NCI-H446 (cell line): ENCODE data around the gene ANKRD42.
"Not testable (repeated sequence)": the region's sequence is repeated elsewhere in the genome, so short reads cannot be mapped to it uniquely, and the experiment has no call there.

ENCODE experiments used
- DNase-seq, 2 experiments: peaks; one replicate each; lab custom pipeline; 2025; lab: John Stamatoyannopoulos, UW

The ANKRD42 gene

GRCh38 chr11:83172551-83172950, 21.0 kb upstream of the ANKRD42 start:
- no peak for DNase-seq

GRCh38 chr11:83174008-83174407, 19.5 kb upstream of the ANKRD42 start:
- no peak for DNase-seq

DNA sequence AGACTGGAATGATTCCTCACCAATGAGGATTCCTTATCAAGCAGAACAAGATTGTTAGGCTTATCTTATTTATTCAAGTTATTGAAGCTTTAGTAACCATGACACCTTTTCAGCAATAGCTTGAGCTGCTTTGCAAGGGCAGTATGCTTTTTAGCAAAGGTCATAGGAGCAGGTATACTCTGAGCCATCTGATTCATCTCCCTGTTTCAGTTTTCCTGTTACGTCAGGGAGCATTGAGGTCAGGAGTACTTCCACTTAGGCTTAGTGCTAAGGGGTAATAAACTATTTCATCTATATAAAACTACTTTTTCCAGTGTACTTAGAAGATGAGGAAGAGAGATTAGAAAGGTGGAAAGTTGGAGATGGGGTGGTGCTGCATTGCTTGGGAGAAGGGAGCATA, 17.7 kb upstream of the ANKRD42 start:
- no peak for DNase-seq

- no peak for DNase-seq
These were observed 11.7 kb upstream of the ANKRD42 start for GRCh38 chr11:83181815-83182214.

- no peak for DNase-seq
These were observed 7.7 kb upstream of the ANKRD42 start for GRCh38 chr11:83185767-83186166.

DNA sequence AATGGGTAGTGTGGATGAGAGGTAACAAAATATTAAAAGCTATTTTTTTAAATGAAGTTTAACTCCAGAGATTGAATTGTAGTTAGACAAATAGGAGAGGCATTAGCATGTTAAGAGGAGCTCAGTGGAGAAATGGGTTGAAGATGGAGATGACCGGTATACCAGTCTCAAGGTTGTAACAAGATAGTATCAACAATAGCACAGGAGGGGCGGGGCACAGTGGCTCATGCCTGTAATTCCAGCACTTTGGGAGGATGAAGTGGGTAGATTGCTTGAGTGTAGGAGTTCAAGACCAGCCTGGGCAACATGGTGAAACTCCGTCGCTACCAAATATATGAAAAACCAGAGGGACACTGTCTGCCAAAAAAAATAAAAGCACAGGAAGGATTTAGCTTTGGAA, 6.0 kb upstream of the ANKRD42 start:
- no peak for DNase-seq

- DNase-seq = no peak
These were observed 2.0 kb upstream of the ANKRD42 start for GRCh38 chr11:83191491-83191890.

DNA sequence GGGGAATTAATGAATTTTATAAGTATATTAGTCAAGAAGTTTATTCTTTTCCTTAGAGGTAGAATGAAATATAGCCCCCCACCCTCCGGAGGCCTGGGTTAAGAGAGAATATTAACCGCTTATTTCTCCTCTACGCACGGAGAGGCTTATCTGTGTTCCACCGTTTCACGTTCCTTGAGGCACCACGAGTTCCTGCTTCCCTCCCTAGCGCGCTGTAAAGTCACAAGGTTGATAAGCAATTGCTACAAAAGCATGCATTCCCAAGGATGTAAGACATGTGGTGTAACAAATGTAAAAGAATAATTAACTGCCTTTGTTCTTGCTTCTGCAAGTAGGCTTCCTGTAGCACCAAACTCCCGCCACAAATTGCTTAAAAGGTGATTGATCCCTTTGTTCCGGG, 1.5 kb upstream of the ANKRD42 start:
- DNase-seq = no peak

- DNase-seq = no peak
These were observed 786 bp upstream of the ANKRD42 start for GRCh38 chr11:83192606-83193245.

- no peak for DNase-seq
These were observed 1.0 kb downstream of the ANKRD42 start for GRCh38 chr11:83194281-83195142.

DNA sequence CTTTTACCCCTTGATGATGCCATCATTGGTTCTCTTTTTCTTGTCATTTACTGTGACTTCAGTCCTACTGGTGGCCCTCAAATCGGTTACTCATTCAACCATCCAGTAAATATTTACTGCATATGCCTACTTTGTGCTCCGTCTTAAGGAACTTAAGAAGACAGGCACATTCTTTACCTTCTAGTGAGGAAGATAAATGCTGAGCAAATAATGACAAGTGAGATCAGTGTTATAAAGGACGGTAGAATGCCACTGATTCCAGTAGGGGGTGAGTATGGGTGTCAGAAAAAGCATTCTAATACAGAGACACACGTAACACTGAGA, 1.6 kb downstream of the ANKRD42 start:
- no peak for DNase-seq

- no peak for DNase-seq
These were observed 2.1 kb downstream of the ANKRD42 start for GRCh38 chr11:83195649-83196048.

DNA sequence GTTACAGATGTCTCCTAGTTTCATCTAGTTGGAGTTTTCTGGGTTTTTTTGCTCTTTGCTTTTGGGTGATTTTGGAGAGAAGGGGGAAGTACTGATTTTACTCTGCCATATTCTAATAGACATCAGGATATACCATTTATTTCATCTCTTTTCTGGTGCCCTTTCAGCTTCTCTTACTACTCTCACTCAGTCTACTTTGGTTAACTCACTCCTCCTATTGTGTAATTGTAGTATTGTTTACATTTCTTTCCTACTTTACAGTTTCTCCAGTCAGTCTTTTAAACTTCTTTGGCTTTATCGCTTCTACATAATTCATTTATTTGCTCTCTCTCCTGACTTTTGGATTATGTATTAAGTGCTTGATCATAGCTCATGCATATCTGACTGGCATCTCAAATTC, 6.5 kb downstream of the ANKRD42 start:
- no peak for DNase-seq

GRCh38 chr11:83205608-83206185, 12.2 kb downstream of the ANKRD42 start:
- DNase-seq = no peak

DNA sequence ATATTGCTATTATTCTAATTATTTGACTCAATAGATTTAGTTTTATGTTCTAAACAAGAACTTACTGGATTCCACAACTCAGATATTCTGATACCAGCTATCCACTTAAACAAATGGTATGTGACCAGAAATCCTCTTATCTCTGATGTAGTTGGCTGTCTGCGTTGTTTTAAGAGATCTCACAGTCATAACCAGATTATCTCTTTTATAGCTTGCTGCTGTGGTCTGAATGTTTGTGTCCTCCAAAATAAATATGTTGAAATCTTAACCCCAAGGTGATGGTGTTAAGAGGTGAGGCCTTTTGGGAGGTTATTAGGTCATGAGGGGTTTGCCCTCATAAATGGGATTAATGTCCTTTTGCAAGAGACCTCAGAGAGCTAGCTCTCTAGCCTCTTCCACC, 12.7 kb downstream of the ANKRD42 start:
- no peak for DNase-seq

- DNase-seq = not testable (repeated sequence)
These were observed 13.4 kb downstream of the ANKRD42 start for GRCh38 chr11:83206771-83207382.

- DNase-seq = peak in 1 of 2 experiments; percentile 3
These were observed 25.6 kb downstream of the ANKRD42 start for GRCh38 chr11:83219095-83219494.

GRCh38 chr11:83220260-83220659, 26.7 kb downstream of the ANKRD42 start:
- DNase-seq = no peak

GRCh38 chr11:83221694-83222093, 28.2 kb downstream of the ANKRD42 start:
- DNase-seq = no peak

- no peak for DNase-seq
These were observed 29.0 kb downstream of the ANKRD42 start for GRCh38 chr11:83222499-83222898.

- no peak for DNase-seq
These were observed 29.9 kb downstream of the ANKRD42 start for GRCh38 chr11:83223457-83223856.

GRCh38 chr11:83235825-83236224, 42.3 kb downstream of the ANKRD42 start:
- no peak for DNase-seq

DNA sequence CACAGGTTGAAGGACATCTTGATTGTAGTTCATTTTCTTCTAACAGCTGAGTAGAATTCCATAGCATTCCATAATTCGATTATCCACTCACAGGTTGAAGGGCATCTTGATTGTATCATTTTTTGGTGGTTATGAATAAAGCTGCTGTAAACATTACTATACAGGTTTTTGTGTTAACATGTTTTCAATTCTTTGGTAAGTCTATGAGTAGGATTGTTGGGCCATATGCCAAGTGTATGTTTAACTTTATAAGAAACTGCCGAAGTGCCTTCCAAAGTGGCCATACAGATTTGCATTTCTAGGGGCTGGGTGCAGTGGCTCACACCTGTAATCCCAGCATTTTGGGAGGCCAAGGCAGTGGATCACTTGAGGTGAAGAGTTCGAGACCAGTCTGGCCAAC, 44.6 kb downstream of the ANKRD42 start:
- no peak for DNase-seq
